H9 (cell line): ENCODE results near the gene CHD9NB. TPM values are rescaled to one million over a fixed set of nuclear protein-coding genes. Genes with fewer than 3 reads are reported as not detected.
"Not testable (repeated sequence)": the region's sequence is repeated elsewhere in the genome, so short reads cannot be mapped to it uniquely, and the experiment has no call there.

Experiments
- DNase-seq: peaks from one replicate; pipeline ENCODE4 v3.0.0-alpha.2; 2017
- H2AFZ ChIP-seq: one replicate; pipeline ENCODE4 v1.6.1; 2013; ENCODE audit warnings: mild to moderate bottlenecking, low read length, control low read depth, moderate library complexity
- H2AK5ac ChIP-seq: 2 replicates; pipeline ENCODE4 v1.6.1; 2013; ENCODE audit warnings: low read length, control low read depth, mixed read lengths; ENCODE audit not compliant: insufficient read length
- H2BK120ac ChIP-seq: one replicate; pipeline ENCODE4 v1.6.1; 2013; ENCODE audit warnings: low read depth, mild to moderate bottlenecking, low read length, control low read depth, inconsistent platforms; ENCODE audit not compliant: poor library complexity, severe bottlenecking
- H2BK12ac ChIP-seq: 2 replicates; pipeline ENCODE4 v1.6.1; 2013; ENCODE audit warnings: low read length, control low read depth, mixed read lengths, low read depth; ENCODE audit not compliant: insufficient read length
- H2BK15ac ChIP-seq: 2 replicates; pipeline ENCODE4 v1.6.1; 2013; ENCODE audit warnings: low read depth, low read length, control low read depth
- H2BK20ac ChIP-seq: one replicate; pipeline ENCODE4 v1.6.1; 2013; ENCODE audit warnings: low read depth, mild to moderate bottlenecking, low read length, control low read depth, inconsistent platforms; ENCODE audit not compliant: poor library complexity, severe bottlenecking
- H2BK5ac ChIP-seq: 2 replicates; pipeline ENCODE4 v1.6.1; 2013; ENCODE audit warnings: low read length, control low read depth, mixed read lengths; ENCODE audit not compliant: insufficient read length
- H3K14ac ChIP-seq: 2 replicates; pipeline ENCODE4 v1.6.1; 2013; ENCODE audit warnings: low read length, control low read depth; ENCODE audit not compliant: insufficient read depth
- H3K18ac ChIP-seq: 2 replicates; pipeline ENCODE4 v1.6.1; 2013; ENCODE audit warnings: low read depth, mild to moderate bottlenecking, mixed read lengths, low read length, control low read depth; ENCODE audit not compliant: insufficient read length
- H3K23ac ChIP-seq: 2 replicates; pipeline ENCODE4 v1.6.1; 2013; ENCODE audit warnings: low read length, control low read depth, mixed read lengths, low read depth; ENCODE audit not compliant: insufficient read length
- H3K23me2 ChIP-seq: 2 replicates; pipeline ENCODE4 v1.6.1; 2013; ENCODE audit warnings: low read depth, mild to moderate bottlenecking, mixed read lengths, low read length, control low read depth; ENCODE audit not compliant: insufficient read length, poor library complexity, severe bottlenecking
- H3K27ac ChIP-seq: 2 replicates; pipeline ENCODE4 v1.5.1; 2013; ENCODE audit warnings: low read length, control low read depth, mixed read lengths, low read depth; ENCODE audit not compliant: insufficient read length
- H3K27me3 ChIP-seq: 2 replicates; pipeline ENCODE4 v1.6.1; 2013; ENCODE audit warnings: low read length, control low read depth, inconsistent platforms; ENCODE audit not compliant: insufficient read depth
- H3K4ac ChIP-seq: 2 replicates; pipeline ENCODE4 v1.6.1; 2013; ENCODE audit warnings: low read depth, mild to moderate bottlenecking, control low read depth, inconsistent platforms, low read length, moderate library complexity
- H3K4me1 ChIP-seq: 2 replicates; pipeline ENCODE4 v1.6.1; 2013; ENCODE audit warnings: low read length, control low read depth, inconsistent platforms; ENCODE audit not compliant: insufficient read depth
- H3K4me2 ChIP-seq: 2 replicates; pipeline ENCODE4 v1.6.1; 2013; ENCODE audit warnings: low read length, control low read depth, mixed read lengths; ENCODE audit not compliant: insufficient read length, insufficient read depth
- H3K56ac ChIP-seq: 2 replicates; pipeline ENCODE4 v1.6.1; 2013; ENCODE audit warnings: low read depth, mild to moderate bottlenecking, mixed read lengths, low read length, control low read depth; ENCODE audit not compliant: insufficient read length
- H3K79me1 ChIP-seq: 2 replicates; pipeline ENCODE4 v1.6.1; 2013; ENCODE audit warnings: low read depth, mild to moderate bottlenecking, moderate library complexity, low read length, control low read depth, inconsistent platforms; ENCODE audit not compliant: insufficient read depth, poor library complexity, severe bottlenecking
- H3K79me2 ChIP-seq: 2 replicates; pipeline ENCODE4 v1.6.1; 2013; ENCODE audit warnings: low read length, control low read depth, inconsistent platforms; ENCODE audit not compliant: insufficient read depth
- H3K9ac ChIP-seq: 2 replicates; pipeline ENCODE4 v1.6.1; 2013; ENCODE audit warnings: low read length, control low read depth, mixed read lengths; ENCODE audit not compliant: insufficient read length; ENCODE audit errors: extremely low read depth
- H3K9me3 ChIP-seq: one replicate; pipeline ENCODE4 v1.6.1; 2013; ENCODE audit warnings: low read depth, low read length, inconsistent platforms; ENCODE audit not compliant: control insufficient read depth
- H3T11ph ChIP-seq: one replicate; pipeline ENCODE4 v1.6.1; 2013; ENCODE audit warnings: mild to moderate bottlenecking, low read length, control low read depth, inconsistent platforms
- H4K20me1 ChIP-seq: one replicate; pipeline ENCODE4 v1.6.1; 2013; ENCODE audit not compliant: control insufficient read depth, insufficient read length, insufficient read depth
- H4K5ac ChIP-seq: 2 replicates; pipeline ENCODE4 v1.6.1; 2013; ENCODE audit warnings: low read depth, mild to moderate bottlenecking, mixed read lengths, low read length, control low read depth; ENCODE audit not compliant: insufficient read length
- H4K8ac ChIP-seq: replicated peaks from 2 replicates; pipeline ENCODE4 v1.6.1; 2013; ENCODE audit warnings: low read length, control low read depth, mixed read lengths, low read depth; ENCODE audit not compliant: insufficient read length
- H4K91ac ChIP-seq: 2 replicates; pipeline ENCODE4 v1.6.1; 2013; ENCODE audit warnings: low read depth, mild to moderate bottlenecking, moderate library complexity, mixed read lengths, low read length, control low read depth; ENCODE audit not compliant: insufficient read length
- H3K27ac Mint-ChIP-seq, 3 experiments: 2 replicates in 2 of 3; 3 replicates in 1 of 3; pipeline ENCODE4 v1.8.0; 2020 to 2021; ENCODE audit warnings: mixed read lengths in 3 of 3, mild to moderate bottlenecking in 1 of 3, moderate library complexity in 1 of 3
- H3K27me3 Mint-ChIP-seq: 2 replicates; pipeline ENCODE4 v1.8.0; 2021; ENCODE audit warnings: low read depth, mild to moderate bottlenecking, moderate library complexity, mixed read lengths
- H3K36me3 Mint-ChIP-seq, 3 experiments: 2 replicates in 2 of 3; 3 replicates in 1 of 3; pipeline ENCODE4 v1.8.0; 2020 to 2021; ENCODE audit warnings: low read depth in 3 of 3, mixed read lengths in 3 of 3; ENCODE audit not compliant: insufficient read depth in 1 of 3
- H3K4me1 Mint-ChIP-seq, 2 experiments: 2 replicates each; pipeline ENCODE4 v1.8.0; 2020; ENCODE audit warnings: mixed read lengths in 2 of 2
- H3K4me3 Mint-ChIP-seq, 2 experiments: 2 replicates in 1 of 2; 3 replicates in 1 of 2; pipeline ENCODE4 v1.8.0; 2020 to 2021; ENCODE audit warnings: mild to moderate bottlenecking in 2 of 2, mixed read lengths in 2 of 2, moderate library complexity in 1 of 2
- H3K9me3 Mint-ChIP-seq, 2 experiments: 2 replicates in 1 of 2; 3 replicates in 1 of 2; pipeline ENCODE4 v1.8.0; 2020; ENCODE audit warnings: mild to moderate bottlenecking in 2 of 2, mixed read lengths in 2 of 2, moderate library complexity in 1 of 2
- WGBS: extraction: QIAGEN DNeasy Blood & Tissue Kit; methylation state at CpG from one replicate; pipeline ENCODE4 v1.1.7; 2013; ENCODE audit warnings: missing lambda C conversion rate, low lambda C conversion rate, mixed read lengths; ENCODE audit not compliant: insufficient read length; ENCODE audit errors: extremely low coverage; 5-methylcytosine and 5-hydroxymethylcytosine counted together
- total RNA-seq: library from RNA; stranded (reverse); gene quantifications from 2 replicates; pipeline ENCODE4 v1.2.1, GENCODE V29; 2021
- TF ChIP-seq, protein P1 (sequence below): fragments of 200-600 bp; sonication (generic); conservative IDR thresholded peaks from 3 replicates; pipeline ENCODE4 v1.8.0; 2021; ENCODE audit warnings: antibody characterized with exemption, mild to moderate bottlenecking

CHD9NB gene
- total RNA-seq, 1 experiment from 2014 or later: 3.3 TPM

DNA sequence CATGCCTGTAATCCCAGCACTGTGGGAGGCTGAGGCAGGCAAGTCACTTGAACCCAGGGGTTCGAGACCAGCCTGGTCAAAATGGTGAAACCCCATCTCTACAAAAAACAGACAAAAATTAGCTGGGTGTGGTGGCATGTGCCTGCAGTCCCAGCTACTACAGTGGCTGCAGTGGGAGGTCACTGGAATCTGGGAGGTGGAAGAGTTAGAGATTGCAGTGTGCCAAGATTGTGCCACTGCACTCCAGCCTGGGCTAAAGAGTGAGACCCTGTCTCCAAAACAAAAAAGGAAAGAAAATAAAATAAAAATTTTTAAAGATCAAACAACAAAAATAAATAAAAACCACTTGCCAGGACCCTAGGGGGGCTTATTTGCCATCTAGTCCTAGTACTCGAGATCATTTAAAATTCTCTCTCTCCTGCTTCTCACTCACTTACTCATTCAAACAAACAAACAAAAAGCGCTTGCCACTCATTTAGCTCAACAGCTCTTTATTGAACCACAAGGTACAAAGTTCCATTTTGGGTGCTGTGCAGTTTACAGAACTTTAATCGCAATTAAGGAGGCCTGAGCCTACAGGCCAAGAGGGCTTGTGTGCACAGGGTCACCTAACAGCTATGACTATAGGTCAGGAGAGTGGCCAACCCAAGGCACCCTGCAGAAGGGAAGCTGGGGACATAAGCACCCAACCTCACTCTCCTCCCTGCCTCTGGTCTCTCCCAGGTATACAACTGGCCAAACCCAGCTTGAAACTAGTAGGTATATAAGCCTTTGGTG, 4.4 kb downstream of the CHD9NB start:
- no peak overlapping the region for H2BK15ac ChIP-seq
- H3K79me2 ChIP-seq: no peaks in the 10 kb centered on the region

DNA sequence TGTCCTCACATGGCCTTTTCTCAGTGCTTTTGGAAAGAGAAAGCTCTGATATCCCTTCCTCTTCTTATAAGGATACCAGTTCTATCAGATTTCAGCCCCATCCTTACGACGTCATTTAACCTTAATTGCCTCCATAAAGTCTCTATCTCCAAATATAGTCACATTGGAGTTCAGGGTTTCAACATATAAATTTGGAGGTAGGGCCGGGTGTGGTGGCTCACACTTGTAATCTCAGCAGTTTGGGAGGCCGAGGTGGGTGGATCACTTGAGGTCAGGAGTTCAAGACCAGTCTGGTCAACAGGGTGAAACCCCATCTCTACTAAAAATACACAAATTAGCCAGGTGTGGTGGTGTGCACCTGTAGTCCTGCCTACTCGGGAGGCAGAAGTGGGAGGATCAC, 5.2 kb downstream of the CHD9NB start:
- not testable (repeated sequence) for H3K27me3 Mint-ChIP-seq, H3T11ph ChIP-seq, H4K8ac ChIP-seq, H2BK15ac ChIP-seq, H2AK5ac ChIP-seq, H2AFZ ChIP-seq, H3K23ac ChIP-seq, H3K9me3 ChIP-seq, DNase-seq, H3K4me1 ChIP-seq, H3K27me3 ChIP-seq, H2BK5ac ChIP-seq, H3K4ac ChIP-seq, H2BK120ac ChIP-seq, H2BK12ac ChIP-seq, H3K79me1 ChIP-seq, H3K14ac ChIP-seq, H3K4me3 Mint-ChIP-seq, H4K20me1 ChIP-seq, H3K27ac Mint-ChIP-seq, H3K27ac ChIP-seq, H4K5ac ChIP-seq, H3K4me2 ChIP-seq, H3K9ac ChIP-seq, H3K56ac ChIP-seq, H2BK20ac ChIP-seq, H4K91ac ChIP-seq, H3K18ac ChIP-seq, H3K79me2 ChIP-seq
- Mint-ChIP-seq H3K9me3 (peaks cover 12 to 18% of the 10 kb centered on the region in 2 experiments), H3K4me1 (peaks cover 39 to 40% of the 10 kb centered on the region in 2 experiments), H3K36me3 (peaks cover 10 to 18% (median 12%) of the 10 kb centered on the region in 3 experiments; a peak in 6 of 7 replicates)
- no CpG with 5 or more reads among the region's 5 CpGs for WGBS
- peaks cover 14% of the 10 kb centered on the region for H3K23me2 ChIP-seq

More for the DNA sequence above, 4.4 kb downstream of the CHD9NB start:
- Histone ChIP-seq H3K56ac (no peak overlapping the region), H3T11ph (no peak overlapping the region), H3K4me1 (0 out of 2 replicates have a peak, but pooled peaks cover 2% of the 10 kb centered on the region), H4K91ac (no peak overlapping the region), H3K4me2 (no peak overlapping the region), H3K27ac (no peak overlapping the region), H3K9me3 (no peaks in the 10 kb centered on the region), H3K23ac (no peak overlapping the region), H2BK12ac (no peak overlapping the region), H3K27me3 (no peaks in the 10 kb centered on the region), H3K18ac (no peak overlapping the region), H3K23me2 (peaks cover 6% of the 10 kb centered on the region), H4K5ac (no peak overlapping the region), H3K9ac (no peak overlapping the region), H4K8ac (no peak overlapping the region), H2AK5ac (no peak overlapping the region), H2BK20ac (no peak overlapping the region), H2BK5ac (no peak overlapping the region), H2BK120ac (no peak overlapping the region), H3K4ac (no peak overlapping the region), H3K79me1 (no peaks in the 10 kb centered on the region), H2AFZ (no peak overlapping the region), H3K14ac (no peak overlapping the region), H4K20me1 (no peaks in the 10 kb centered on the region)
- Mint-ChIP-seq H3K4me1 (peaks cover 31 to 34% of the 10 kb centered on the region in 2 experiments), H3K4me3 (no peak overlapping the region), H3K27ac (no peak overlapping the region; a peak in 1 of 7 replicates), H3K9me3 (peaks cover 12 to 18% of the 10 kb centered on the region in 2 experiments), H3K36me3 (peaks cover 10 to 18% (median 12%) of the 10 kb centered on the region in 3 experiments; a peak in 5 of 7 replicates), H3K27me3 (peaks cover 2% of the 10 kb centered on the region)
- DNase-seq: no peak
- TF ChIP-seq, protein P1, sequence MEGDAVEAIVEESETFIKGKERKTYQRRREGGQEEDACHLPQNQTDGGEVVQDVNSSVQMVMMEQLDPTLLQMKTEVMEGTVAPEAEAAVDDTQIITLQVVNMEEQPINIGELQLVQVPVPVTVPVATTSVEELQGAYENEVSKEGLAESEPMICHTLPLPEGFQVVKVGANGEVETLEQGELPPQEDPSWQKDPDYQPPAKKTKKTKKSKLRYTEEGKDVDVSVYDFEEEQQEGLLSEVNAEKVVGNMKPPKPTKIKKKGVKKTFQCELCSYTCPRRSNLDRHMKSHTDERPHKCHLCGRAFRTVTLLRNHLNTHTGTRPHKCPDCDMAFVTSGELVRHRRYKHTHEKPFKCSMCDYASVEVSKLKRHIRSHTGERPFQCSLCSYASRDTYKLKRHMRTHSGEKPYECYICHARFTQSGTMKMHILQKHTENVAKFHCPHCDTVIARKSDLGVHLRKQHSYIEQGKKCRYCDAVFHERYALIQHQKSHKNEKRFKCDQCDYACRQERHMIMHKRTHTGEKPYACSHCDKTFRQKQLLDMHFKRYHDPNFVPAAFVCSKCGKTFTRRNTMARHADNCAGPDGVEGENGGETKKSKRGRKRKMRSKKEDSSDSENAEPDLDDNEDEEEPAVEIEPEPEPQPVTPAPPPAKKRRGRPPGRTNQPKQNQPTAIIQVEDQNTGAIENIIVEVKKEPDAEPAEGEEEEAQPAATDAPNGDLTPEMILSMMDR: no peak
- no CpG with 5 or more reads among the region's 4 CpGs for WGBS
